ENCODE data around the gene FRK.

DNA sequence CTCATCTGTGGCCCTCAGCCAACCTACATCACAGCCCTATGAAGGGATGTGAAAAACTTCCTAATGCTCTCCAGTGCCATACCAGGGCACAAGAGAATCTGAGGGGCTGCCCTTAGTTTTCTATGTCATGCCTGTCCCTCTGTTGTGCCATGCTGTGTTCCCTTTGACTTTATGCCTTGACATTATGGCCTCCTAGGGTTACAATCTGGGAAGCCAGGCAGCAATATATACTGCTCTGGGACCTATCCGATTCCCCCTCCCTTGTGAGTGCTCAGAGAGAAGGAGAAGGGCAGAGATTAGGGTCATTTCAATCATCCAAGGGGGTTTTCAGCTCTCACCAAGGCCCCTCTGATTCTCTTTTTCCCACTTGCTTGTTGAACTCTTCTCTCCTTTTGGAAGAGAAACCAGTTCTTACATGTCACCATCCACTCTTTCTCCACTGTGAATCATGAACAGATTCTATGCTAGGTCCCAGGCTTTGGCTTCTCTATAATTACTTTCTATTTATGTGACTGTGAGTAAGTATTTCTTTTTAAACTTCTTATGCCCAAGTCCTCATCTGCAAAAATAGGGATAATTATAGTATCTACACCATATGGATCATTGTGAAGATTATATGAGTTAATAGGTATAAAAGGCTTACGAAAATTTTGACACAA, 14.2 kb upstream of the FRK start:
- TF ChIP-seq, protein P1, sequence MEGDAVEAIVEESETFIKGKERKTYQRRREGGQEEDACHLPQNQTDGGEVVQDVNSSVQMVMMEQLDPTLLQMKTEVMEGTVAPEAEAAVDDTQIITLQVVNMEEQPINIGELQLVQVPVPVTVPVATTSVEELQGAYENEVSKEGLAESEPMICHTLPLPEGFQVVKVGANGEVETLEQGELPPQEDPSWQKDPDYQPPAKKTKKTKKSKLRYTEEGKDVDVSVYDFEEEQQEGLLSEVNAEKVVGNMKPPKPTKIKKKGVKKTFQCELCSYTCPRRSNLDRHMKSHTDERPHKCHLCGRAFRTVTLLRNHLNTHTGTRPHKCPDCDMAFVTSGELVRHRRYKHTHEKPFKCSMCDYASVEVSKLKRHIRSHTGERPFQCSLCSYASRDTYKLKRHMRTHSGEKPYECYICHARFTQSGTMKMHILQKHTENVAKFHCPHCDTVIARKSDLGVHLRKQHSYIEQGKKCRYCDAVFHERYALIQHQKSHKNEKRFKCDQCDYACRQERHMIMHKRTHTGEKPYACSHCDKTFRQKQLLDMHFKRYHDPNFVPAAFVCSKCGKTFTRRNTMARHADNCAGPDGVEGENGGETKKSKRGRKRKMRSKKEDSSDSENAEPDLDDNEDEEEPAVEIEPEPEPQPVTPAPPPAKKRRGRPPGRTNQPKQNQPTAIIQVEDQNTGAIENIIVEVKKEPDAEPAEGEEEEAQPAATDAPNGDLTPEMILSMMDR (IDR thresholded peaks at IDR 0.05): no peak
- TF ChIP-seq POLR2AphosphoS5 (IDR thresholded peaks at IDR 0.05) (no peak), POLR2A (IDR thresholded peaks at IDR 0.05) (no peak)

Data from stomach (tissue), 4 donors.